ENCODE measurements around the gene SND1.

The SND1 gene

DNA sequence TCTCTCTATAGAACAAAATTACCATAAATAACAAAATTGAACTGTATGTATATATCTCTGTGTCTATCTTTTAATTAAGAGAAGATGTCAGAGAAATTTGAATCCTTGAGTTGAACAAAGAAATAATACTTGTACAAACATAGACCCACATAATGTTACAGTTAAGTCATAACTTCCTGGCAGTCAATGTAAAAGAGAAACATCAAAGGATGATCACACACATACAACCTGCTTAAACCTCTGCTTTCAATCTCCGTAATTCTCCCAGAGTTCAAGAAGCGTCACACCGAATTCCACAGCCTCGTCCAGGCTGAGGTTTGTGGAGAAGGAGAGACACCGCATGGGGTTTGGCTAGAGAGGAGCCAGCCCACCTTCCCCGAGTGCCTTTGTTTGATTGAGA is 419.4 kb downstream of the SND1 start:
- Histone ChIP-seq H3K36me3 (ENCODE audit: control insufficient read depth, insufficient read depth, low read length) (peaks cover 24% of the 10 kb centered on the region), H3K4me3 (replicated peaks; ENCODE audit: low read depth, low read length) (no peak overlapping the region), H3K27me3 (replicated peaks; ENCODE audit: control insufficient read depth, insufficient read depth, low read length) (no peaks in the 10 kb centered on the region)
- no peak for TF ChIP-seq CTCF (IDR thresholded peaks at IDR 0.05; ENCODE audit: insufficient read depth, low read length, poor library complexity, severe bottlenecking)
- DNase-seq (ENCODE audit: extremely low read depth, insufficient read length) = no peak

- no peak for TF ChIP-seq CTCF (IDR thresholded peaks at IDR 0.05; ENCODE audit: insufficient read depth, low read length, poor library complexity, severe bottlenecking)
- no peaks in the 10 kb centered on the region for H3K27me3 ChIP-seq (replicated peaks; ENCODE audit: control insufficient read depth, insufficient read depth, low read length)
- H3K4me3 ChIP-seq (replicated peaks; ENCODE audit: low read depth, low read length) = no peak overlapping the region
- H3K36me3 ChIP-seq (ENCODE audit: control insufficient read depth, insufficient read depth, low read length) = peaks cover 26% of the 10 kb centered on the region
- DNase-seq (ENCODE audit: extremely low read depth, insufficient read length) = no peak
These were observed 419.8 kb downstream of the SND1 start for GRCh38 chr7:128071801-128072200.

DNA sequence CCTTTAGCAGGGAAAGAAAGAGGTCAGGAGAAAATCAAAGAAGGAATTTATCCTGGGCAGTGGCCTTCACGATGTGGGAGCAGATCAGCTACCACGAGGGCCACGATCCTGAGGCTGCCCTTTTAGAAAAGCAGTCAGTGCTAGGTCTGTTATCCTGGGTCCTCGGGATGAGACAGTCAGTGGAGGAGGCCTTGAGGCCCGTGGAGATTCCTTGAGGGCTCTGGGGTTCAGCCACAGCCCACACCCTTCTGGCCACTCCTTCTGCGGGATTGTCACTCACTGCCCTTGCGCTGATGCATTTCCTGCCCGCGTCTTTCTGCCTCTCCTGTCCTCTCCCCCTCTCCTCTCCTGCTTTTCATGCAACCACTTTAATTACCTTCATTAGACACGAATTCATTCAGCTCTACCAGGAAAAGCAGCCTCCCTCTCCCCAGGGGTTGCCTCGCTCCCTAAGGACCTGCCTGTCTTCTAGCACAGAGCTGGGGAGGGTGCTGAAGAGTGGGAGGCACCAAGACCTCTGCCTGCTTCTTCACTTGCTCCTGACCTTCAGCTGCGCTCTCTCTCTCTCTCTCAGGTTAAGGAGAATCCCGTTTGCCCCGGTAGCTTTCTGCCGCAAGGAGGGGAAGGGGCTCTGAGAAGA is 421.8 kb downstream of the SND1 start:
- TF ChIP-seq CTCF (IDR thresholded peaks at IDR 0.05; ENCODE audit: insufficient read depth, low read length, poor library complexity, severe bottlenecking) = no peak
- no peak for DNase-seq (ENCODE audit: extremely low read depth, insufficient read length)
- H3K4me3 ChIP-seq (replicated peaks; ENCODE audit: low read depth, low read length) = no peak overlapping the region
- peaks cover 37% of the 10 kb centered on the region for H3K36me3 ChIP-seq (ENCODE audit: control insufficient read depth, insufficient read depth, low read length)
- no peaks in the 10 kb centered on the region for H3K27me3 ChIP-seq (replicated peaks; ENCODE audit: control insufficient read depth, insufficient read depth, low read length)

DNA sequence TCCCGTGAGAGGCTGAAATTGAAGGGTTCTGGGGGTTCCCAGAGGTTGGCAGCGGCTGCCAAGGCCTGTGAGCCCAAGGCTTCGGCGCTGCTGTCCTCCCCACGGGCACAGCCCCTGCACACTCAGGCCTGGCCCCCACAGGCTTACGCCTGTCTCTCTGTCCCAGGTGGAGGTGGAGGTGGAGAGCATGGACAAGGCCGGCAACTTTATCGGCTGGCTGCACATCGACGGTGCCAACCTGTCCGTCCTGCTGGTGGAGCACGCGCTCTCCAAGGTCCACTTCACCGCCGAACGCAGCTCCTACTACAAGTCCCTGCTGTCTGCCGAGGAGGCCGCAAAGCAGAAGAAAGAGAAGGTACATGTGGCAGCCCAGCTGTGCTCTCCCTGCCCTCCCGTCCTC is 422.3 kb downstream of the SND1 start:
- H3K27me3 ChIP-seq (replicated peaks; ENCODE audit: control insufficient read depth, insufficient read depth, low read length) = no peaks in the 10 kb centered on the region
- no peak for DNase-seq (ENCODE audit: extremely low read depth, insufficient read length)
- peaks cover 40% of the 10 kb centered on the region for H3K36me3 ChIP-seq (ENCODE audit: control insufficient read depth, insufficient read depth, low read length)
- TF ChIP-seq CTCF (IDR thresholded peaks at IDR 0.05; ENCODE audit: insufficient read depth, low read length, poor library complexity, severe bottlenecking) = no peak
- H3K4me3 ChIP-seq (replicated peaks; ENCODE audit: low read depth, low read length) = no peak overlapping the region

- TF ChIP-seq CTCF (IDR thresholded peaks at IDR 0.05; ENCODE audit: insufficient read depth, low read length, poor library complexity, severe bottlenecking) = no peak
- H3K36me3 ChIP-seq (ENCODE audit: control insufficient read depth, insufficient read depth, low read length) = peaks cover 44% of the 10 kb centered on the region
- H3K27me3 ChIP-seq (replicated peaks; ENCODE audit: control insufficient read depth, insufficient read depth, low read length) = no peaks in the 10 kb centered on the region
- no peak overlapping the region for H3K4me3 ChIP-seq (replicated peaks; ENCODE audit: low read depth, low read length)
- DNase-seq (ENCODE audit: extremely low read depth, insufficient read length) = no peak
These were observed 422.7 kb downstream of the SND1 start for GRCh38 chr7:128074736-128075135.
